ENCODE data around the gene ESRRG. TPM values are rescaled to one million over a fixed set of nuclear protein-coding genes. Genes with fewer than 3 reads are reported as not detected.

The ESRRG gene
- not detected in 5 replicates for total RNA-seq (2022; extraction: Qiagen RNA extraction; ENCODE audit: low read depth)

DNA sequence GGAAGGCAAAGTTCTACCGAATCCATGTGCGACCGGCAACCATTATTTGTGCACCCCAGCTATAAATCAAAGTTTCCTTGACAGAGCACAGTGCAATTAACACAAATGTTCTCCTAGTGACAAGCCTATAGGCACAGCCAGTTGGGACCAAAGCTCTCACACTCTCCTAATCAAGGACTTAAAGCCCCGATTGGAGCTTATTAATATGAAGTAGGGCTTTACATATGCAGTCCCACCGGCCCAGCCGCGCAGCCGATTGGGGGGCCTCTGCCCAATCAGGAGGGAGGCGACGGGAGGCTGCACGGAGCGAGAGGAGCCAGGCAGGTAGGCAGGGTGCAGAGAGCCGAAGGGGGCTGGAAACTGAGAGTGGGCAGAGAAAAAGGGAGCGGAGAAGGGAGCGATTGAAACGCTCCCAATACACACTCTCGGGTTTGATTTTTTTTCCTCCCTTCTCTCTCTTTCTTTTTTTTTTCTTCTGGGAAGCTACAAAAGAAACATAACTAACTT is at the start of gene ESRRG:
Gene ESRRG, minus strand, starts transcription at position 156 of the 507 bp plus-strand sequence. Its CDS starts 130 bp downstream, at position 26.

